Heart left ventricle (tissue), 13 donors: Measurements from ENCODE around the gene LYG1.

Experiments
- CTCF ChIP-seq, 12 donors: fragments of 200-600 bp; sonication (generic) in 4 of 12; IDR thresholded peaks; one replicate each; pipeline versions ENCODE4 v1.5.0 to v1.8.0; 2018 to 2022; ENCODE audit warnings: antibody characterized with exemption in 12 of 12, mild to moderate bottlenecking in 5 of 12
- POLR2A ChIP-seq, 2 donors: fragments of 450-650 bp; IDR thresholded peaks; one replicate each; pipeline ENCODE4 v1.6.1; 2017; ENCODE audit warnings: antibody characterized with exemption in 2 of 2, mild to moderate bottlenecking in 2 of 2, moderate library complexity in 2 of 2
- donor health status: ischemic (EF 13 %, LVEDD 7.1; RV severe dilation, severe dysfunction).
- donor health status: DM: no; HTN: yes; CAD: no.
- donor health status: DM: no; HTN: no; CAD: no.
- donor health status: ischemic (EF 25% LVEDD 6.9; RV normal size, moderate dysfunction).
- donor health status: ischemic (EF 25% LVEDD 5.7; RV mildly dilated, moderate dysfunction).
- donor health status: ischemic (EF 35%, LVEDD 5.7; RV mildly dilated, moderate dysfunction).
- donor health status: nonischemic (EF 11% LVEDD 7.7; RV severe dilation, severe dysfunction).
- donor health status: DM: yes; HTN: yes; CAD: no.
- donor health status: PGD.
- donor health status: ischemic (EF 29% LVEDD 5.4; RV normal size, mild dysfunction).
- donor health status: nonischemic (EF 23%, LVEDD 6.1; RV moderate dilation, normal function).

GRCh38 chr2:99238599-99238998 lies 62.4 kb downstream of the LYG1 start:
- TF ChIP-seq POLR2A (IDR thresholded peaks at IDR 0.05), result no peak
- TF ChIP-seq CTCF (IDR thresholded peaks at IDR 0.05), result no peak
